HFF-Myc (cell line): ENCODE results near the gene RPL27.

Experiments used
- DNase-seq: peaks from one replicate; pipeline ENCODE4 v3.0.0-alpha.2; 2011; ENCODE audit warnings: low read depth; ENCODE audit errors: extremely low read depth
- H3K4me3 ChIP-seq: replicated peaks from 2 replicates; pipeline ENCODE4 v1.5.1; 2011; ENCODE audit warnings: low read depth, mild to moderate bottlenecking, control low read depth, low read length
- TF ChIP-seq, protein P1 (sequence below): IDR thresholded peaks from 2 replicates; pipeline ENCODE4 v1.5.1; 2012; ENCODE audit warnings: mild to moderate bottlenecking, low read depth, low read length, control low read depth; ENCODE audit errors: missing control alignments

RPL27 gene

DNA sequence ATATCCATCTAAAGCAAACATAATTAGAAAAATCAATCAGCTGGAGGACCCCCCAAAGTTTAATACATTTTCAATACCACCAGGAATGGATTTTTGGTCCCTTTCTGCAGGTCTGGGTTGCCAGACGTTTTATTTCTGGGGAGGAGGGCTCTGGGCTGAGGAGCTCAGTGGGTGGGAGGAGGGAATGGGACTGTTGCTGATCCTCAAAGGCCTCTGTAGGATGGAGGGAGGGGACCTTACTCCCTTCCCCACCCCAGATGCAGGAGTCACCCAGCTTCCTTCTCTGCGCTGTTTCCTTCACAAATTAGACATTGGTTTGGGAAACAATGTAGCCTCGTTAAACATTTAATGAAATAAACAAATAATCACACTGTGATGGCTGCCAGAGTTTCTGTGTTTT lies 33.4 kb downstream of the RPL27 start:
- DNase-seq, result no peak
- no peak overlapping the region for H3K4me3 ChIP-seq
- TF ChIP-seq, protein P1, sequence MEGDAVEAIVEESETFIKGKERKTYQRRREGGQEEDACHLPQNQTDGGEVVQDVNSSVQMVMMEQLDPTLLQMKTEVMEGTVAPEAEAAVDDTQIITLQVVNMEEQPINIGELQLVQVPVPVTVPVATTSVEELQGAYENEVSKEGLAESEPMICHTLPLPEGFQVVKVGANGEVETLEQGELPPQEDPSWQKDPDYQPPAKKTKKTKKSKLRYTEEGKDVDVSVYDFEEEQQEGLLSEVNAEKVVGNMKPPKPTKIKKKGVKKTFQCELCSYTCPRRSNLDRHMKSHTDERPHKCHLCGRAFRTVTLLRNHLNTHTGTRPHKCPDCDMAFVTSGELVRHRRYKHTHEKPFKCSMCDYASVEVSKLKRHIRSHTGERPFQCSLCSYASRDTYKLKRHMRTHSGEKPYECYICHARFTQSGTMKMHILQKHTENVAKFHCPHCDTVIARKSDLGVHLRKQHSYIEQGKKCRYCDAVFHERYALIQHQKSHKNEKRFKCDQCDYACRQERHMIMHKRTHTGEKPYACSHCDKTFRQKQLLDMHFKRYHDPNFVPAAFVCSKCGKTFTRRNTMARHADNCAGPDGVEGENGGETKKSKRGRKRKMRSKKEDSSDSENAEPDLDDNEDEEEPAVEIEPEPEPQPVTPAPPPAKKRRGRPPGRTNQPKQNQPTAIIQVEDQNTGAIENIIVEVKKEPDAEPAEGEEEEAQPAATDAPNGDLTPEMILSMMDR, result no peak

DNA sequence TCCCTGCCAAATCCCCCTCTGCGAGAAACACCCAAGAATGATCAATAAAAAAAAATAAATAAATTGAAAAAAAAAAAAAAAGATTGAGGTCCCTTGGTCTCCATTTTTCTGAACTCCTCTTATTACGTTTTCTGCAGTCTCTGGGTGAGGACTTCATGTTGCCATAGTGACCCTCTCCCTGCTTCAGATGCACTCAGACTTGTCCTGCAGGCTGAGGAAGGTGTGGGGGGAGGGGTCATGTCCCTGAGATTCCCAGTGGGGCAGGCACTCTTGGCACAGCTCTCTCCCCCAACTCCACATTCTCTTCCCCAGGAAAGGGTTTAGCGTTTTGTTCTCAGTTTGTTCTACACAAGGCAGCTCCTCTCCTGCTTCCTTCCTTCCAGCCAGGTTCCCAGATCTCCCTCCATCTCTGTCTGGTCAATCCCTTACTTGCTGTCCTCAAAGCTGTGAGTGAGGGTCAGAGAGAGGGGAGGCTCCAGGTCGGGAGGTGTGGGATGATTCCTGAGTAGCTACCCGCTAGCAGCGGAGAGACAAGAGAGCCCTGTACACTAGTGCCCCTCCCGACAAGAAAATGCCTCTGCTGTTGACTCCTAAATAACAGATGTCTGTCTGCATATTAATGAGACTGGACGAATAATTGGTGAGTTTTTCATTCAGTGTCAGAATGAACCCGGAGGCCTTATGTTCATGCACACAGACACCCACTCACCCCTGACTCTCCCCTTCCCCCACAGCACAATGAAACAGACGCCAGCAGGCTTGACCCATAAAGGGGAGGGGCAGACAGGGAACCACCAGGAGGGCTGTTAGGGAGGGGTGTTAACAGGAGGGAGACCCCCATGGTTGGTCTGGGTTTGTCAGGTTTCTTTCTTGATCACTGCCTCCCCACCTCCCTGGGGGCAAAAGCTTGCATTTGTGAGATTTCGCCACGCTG lies 36.0 kb downstream of the RPL27 start:
- DNase-seq, result no peak
- TF ChIP-seq, protein P1, result no peak
- H3K4me3 ChIP-seq, result no peak overlapping the region

DNA sequence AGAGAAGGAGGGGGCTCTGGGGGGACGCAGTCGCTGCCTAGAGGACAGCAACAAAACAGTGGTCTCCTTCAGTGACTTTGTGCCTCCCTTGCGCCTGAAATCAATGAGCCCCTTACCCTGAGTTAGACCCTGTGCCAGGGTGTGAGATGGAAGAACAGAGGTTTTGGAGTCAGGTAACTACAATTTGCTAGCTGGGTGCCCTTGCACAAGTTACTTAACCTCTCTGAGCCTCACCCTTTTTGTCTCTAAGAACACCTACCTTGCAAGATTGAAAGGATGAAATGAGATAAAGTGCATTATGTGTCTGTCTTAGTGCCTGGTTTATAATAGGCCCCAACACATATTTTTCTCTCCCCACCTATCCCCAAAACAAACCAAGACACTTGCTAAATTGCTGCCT lies 36.7 kb downstream of the RPL27 start:
- no peak overlapping the region for H3K4me3 ChIP-seq
- no peak for DNase-seq
- TF ChIP-seq, protein P1, result no peak

DNA sequence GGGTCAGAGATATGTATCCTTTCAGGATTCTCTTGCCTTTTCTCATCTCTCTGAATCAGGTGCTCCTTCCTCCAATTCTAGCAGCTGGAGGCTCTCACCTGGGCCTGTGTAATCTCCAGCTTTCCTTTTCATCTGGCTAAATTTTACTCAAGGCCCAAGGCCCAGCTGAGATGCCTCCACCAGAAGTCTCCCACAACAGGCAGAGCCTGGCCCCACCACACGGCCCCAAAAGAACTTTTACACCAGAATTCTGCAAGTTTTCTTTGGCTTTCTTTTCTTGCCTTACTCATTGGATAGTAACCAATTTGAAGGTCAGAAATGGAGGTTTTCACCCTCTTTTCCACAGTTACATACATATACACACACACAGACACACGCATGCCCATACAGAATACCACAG lies 41.4 kb downstream of the RPL27 start:
- no peak overlapping the region for H3K4me3 ChIP-seq
- DNase-seq, result no peak
- TF ChIP-seq, protein P1, result no peak

DNA sequence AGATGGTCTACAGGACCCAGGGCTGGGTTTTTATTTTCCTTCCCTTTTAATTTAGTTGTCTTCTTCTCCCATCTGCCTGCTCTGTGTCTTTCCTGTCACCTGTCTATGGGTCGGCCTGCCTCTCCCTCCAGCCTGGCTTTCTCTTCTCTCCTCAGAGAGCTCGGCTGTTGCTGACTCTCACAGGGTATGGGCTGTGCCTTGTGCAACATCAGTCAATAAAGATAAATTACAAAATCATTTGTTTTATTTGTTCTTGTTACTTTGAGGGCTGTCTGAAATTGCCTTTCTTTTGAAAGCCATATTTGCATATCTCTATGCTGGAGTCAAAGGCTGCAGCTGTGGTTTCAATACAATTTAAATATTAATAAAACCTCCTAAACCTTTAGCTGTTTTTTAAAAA lies 42.4 kb downstream of the RPL27 start:
- DNase-seq, result no peak
- TF ChIP-seq, protein P1, result no peak
- H3K4me3 ChIP-seq, result no peak overlapping the region

DNA sequence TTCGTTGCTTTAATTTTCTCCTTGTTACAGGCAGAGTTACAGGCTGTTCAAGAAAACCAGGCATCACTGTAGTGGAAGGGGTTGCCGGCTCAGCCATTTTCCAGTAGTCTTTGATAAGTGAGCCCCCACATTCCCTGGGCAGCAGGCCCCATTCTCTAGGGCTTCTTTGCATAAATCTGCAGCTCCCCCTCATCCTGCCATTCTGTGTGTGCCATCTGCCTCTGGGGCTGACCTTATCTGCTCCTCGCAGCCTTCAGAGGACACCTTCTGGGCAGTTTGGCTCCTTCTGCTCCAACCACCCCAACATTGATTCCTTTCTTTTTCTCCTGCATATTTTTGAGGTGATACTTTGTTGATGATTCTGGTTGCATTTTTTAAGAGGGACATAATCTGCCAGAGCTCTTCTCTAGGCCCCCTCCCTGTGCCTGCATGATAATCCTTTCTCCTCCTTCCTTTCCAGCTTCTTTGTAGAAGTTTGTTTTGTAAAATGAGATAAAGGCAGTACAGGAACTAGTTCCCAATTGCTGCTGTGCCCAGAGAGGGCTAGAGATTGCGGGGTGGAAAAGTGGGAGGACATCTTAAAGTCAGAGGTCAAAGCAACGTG lies 43.9 kb downstream of the RPL27 start:
- no peak overlapping the region for H3K4me3 ChIP-seq
- TF ChIP-seq, protein P1, result no peak
- DNase-seq, result no peak
